ENCODE results near the gene GATAD2A.
"Not testable (repeated sequence)": the region's sequence is repeated elsewhere in the genome, so short reads cannot be mapped to it uniquely, and the experiment has no call there.

GATAD2A gene

DNA sequence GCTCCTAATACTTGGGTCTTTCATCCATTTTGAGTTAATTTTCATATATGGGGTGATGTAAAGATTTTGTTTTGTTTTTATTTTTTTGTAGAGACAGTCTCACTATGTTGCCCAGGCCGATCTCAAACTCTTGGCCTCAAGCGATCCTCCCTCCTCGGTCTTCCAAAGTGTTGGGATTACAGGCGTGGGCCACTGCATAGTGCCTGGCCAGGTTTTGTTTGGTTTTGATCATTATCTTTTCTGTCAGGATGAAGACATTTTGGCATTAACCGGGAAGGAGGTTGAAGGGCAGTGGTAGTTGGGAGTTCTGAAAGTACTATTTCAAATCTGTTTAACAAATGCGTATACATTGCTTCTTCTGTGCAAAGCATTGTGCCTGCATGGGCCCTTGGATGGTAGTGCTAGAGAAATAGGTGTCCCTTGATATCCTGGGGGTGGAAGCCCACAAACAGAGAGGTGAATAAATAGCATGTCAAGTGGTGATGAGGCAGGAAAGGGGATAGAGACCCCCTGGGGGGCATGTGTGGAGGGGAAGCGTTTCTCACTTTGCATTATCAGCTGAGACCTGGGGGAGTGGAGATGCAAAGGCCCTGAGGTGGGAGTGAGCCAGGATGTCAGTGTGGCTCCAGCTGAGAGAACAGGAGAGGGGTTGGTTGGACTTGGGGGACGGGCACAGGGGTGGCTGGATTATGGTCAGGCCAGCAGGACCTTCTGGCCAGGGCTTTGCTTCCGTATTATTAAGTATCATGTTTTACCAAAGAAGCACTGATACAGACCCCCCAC lies 41.4 kb downstream of the GATAD2A start:
- DNase-seq (ENCODE audit: low read depth) = no peak
- TF ChIP-seq, protein P1, sequence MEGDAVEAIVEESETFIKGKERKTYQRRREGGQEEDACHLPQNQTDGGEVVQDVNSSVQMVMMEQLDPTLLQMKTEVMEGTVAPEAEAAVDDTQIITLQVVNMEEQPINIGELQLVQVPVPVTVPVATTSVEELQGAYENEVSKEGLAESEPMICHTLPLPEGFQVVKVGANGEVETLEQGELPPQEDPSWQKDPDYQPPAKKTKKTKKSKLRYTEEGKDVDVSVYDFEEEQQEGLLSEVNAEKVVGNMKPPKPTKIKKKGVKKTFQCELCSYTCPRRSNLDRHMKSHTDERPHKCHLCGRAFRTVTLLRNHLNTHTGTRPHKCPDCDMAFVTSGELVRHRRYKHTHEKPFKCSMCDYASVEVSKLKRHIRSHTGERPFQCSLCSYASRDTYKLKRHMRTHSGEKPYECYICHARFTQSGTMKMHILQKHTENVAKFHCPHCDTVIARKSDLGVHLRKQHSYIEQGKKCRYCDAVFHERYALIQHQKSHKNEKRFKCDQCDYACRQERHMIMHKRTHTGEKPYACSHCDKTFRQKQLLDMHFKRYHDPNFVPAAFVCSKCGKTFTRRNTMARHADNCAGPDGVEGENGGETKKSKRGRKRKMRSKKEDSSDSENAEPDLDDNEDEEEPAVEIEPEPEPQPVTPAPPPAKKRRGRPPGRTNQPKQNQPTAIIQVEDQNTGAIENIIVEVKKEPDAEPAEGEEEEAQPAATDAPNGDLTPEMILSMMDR (IDR thresholded peaks at IDR 0.05; ENCODE audit: insufficient read depth, low read depth, low read length, missing control alignments) = no peak
- no peak overlapping the region for H3K4me3 ChIP-seq (ENCODE audit: low read depth, low read length)

DNA sequence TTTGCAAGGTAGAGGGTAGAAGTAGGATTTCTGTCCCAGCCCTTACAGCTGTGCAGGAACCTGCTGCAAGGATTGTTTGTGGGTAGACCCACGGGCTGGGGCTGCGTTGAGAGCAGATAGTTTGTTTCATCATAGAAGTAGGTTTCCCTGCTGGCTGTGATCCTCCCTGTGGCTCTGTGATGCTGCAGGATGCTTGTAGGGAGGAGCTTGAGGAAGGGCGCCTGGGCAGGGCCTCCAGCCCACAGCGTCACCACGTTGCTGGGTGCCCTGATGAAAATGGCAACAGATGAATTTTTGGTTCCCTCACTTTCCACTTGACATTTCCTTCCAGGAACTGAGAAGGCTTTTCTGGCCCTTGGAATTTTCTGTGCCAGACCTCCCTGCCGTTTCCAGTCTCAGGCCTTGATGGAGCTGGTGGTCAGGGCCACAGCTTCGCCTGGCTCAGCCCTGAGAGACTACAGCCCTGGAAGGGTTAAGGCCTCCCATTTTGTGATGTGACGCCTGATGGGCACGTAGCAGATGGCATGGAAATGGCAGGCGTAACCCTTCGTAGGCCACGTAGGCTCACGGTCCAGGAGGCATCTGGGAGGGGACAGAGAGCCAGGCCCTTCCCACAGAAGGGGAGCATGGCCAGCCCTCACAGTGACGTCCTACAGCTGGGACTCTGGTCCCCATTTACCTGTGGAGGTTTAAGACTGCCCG lies 42.2 kb downstream of the GATAD2A start:
- TF ChIP-seq, protein P1 (IDR thresholded peaks at IDR 0.05; ENCODE audit: insufficient read depth, low read depth, low read length, missing control alignments) = no peak
- no peak overlapping the region for H3K4me3 ChIP-seq (ENCODE audit: low read depth, low read length)
- DNase-seq (ENCODE audit: low read depth) = no peak

DNA sequence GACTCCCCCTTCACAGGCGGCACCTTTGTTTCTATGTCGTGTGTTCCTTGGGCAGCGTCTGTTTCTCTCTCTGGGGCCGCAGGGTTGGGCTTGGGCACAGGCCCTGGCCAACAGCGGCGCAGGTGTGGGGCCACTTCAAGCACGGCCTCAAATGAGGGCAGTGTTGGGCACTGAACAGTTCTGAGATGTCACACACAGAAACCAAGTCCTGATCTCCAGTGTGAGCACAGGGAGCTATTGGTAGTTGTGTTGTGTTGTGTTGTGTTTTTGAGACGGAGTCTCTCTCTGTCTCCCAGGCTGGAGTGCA lies 42.7 kb downstream of the GATAD2A start:
- no peak for DNase-seq (ENCODE audit: low read depth)
- no peak overlapping the region for H3K4me3 ChIP-seq (ENCODE audit: low read depth, low read length)
- TF ChIP-seq, protein P1 (IDR thresholded peaks at IDR 0.05; ENCODE audit: insufficient read depth, low read depth, low read length, missing control alignments) = no peak

DNA sequence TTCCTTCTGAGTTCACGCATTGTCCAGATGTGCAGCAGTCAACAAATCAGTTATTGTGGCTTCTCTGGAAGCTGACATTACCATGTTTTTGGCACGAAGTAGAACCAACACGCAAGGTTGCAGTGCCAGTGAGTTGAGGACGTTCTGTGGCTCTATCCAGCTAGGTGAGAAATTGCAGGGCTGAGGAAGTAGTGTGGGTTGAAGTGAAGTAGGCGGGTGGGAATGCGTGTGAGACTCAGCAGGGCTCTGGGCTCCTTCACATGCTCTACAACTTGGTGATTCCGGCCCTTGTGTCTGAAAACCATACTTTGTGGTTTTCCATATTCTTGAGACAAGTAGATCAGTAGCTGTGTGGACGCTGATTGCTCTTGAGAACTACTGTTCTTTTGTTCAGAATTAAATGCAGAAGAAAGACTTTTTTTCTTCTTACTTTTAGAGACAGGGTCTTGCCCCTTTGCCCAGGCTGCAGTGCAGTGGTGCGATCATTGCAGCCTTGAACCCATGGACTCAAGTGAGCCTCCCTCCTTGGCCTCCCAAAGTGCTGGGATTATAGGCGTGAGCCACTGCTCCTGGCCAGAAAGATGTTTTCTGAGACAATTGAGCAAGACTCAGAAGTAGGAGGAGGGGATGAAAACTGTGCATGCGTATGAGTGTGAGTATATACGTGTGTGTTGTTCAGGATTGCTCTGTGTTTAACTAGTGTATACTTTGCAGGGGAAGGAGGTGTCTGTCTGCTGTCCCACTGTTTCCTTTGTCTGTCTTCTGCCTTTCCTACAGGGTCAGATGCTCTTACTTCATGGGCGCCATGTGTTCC lies 46.2 kb downstream of the GATAD2A start:
- no peak overlapping the region for H3K4me3 ChIP-seq (ENCODE audit: low read depth, low read length)
- peak; percentile 85 for DNase-seq (ENCODE audit: low read depth)
- TF ChIP-seq, protein P1 (IDR thresholded peaks at IDR 0.05; ENCODE audit: insufficient read depth, low read depth, low read length, missing control alignments) = no peak

DNA sequence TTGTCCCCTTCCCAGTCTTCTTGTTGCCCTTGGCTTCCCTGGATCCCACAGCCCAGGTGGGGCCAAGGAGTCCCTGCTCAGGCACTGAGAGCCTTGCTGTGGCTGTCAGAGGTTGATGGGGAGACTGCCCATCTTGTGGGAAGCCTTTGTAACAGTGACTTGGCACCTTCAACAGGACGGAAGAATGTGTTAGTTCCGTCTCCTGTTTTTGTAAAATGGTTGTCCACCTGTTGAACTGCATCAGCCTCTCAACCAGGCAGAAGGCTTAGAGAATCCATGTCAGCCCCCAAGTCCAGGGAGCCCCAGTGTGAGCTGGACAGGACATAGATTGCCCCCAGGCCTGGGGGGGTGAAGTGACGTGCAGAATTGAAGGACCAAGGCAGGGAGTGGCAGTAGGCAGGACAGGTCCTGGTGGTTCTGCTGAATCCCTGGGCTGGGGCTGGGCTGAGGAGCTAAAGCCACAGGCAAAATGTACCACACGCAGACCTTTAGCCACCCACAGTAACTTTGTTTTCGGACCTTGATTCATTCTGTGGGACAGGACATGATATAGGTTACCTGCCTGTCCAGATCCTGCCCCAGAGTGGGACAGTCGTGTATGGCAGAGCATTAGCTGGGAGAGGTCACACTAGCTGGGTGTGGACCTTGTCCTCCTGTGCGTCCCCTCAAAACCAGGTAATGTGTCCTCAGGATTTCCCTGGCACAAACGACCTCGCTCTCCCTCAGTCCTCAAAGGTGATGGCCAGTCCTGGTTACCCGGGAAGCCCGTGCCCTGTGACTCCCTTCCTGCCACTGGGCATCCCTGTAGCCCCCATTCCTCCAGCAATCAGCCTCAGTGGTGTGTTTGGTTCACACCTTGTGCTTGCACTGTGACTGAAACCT lies 47.0 kb downstream of the GATAD2A start:
- no peak overlapping the region for H3K4me3 ChIP-seq (ENCODE audit: low read depth, low read length)
- no peak for DNase-seq (ENCODE audit: low read depth)
- TF ChIP-seq, protein P1 (IDR thresholded peaks at IDR 0.05; ENCODE audit: insufficient read depth, low read depth, low read length, missing control alignments) = no peak

DNA sequence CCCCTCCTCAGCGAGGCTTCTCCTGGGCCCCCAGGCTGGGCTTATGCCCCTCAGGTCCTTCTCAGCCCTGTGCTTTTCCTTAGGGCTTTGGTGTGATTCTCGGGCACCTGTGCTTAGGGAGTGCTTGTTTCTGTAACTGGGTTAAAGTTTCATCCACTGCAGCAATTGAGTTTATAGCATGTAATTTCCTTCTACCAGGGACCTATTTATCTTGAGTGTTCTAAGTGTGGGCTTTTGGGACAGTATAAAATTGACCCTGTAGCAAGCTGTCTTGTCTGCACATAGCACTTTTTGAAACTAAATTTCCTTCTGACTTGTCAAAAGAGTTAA lies 47.6 kb downstream of the GATAD2A start:
- TF ChIP-seq, protein P1 (IDR thresholded peaks at IDR 0.05; ENCODE audit: insufficient read depth, low read depth, low read length, missing control alignments) = no peak
- DNase-seq (ENCODE audit: low read depth) = no peak
- H3K4me3 ChIP-seq (ENCODE audit: low read depth, low read length) = no peak overlapping the region

DNA sequence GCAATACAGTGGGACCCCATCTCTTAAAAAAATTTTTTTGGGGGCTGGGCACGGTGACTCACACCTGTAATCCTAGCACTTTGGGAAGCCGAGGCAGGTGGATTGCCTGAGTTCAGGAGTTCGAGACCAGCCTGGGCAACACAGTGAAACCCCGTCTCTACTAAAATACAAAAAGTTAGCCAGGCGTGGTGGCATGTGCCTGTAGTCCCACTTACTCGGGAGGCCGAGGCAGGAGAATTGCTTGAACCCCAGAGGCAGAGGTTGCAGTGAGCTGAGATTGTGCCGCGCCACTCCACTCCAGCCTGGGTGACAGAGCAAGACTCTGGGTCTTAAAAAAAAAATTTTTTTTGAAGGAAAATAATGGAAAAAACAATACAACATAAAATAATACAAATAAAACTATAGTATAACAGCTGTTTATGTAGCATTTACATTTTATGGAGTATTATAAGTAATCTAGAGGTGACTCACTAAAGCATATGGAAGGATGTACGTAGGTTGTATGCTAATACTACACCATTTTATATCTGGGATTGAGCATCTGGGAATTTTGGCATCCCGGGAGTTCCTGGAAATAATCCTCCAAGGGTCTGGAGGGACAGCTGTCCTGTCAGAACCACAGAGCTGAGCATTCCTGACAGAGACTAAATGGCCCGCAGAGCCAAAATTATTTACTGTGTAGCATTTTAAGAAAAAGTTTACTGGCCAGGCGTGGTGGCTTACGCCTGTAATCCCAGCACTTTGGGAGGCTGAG lies 49.9 kb downstream of the GATAD2A start:
- H3K4me3 ChIP-seq (ENCODE audit: low read depth, low read length); DNase-seq (ENCODE audit: low read depth): not testable (repeated sequence)
